ENCODE results near the gene PACSIN2. TPM values are rescaled to one million over a fixed set of nuclear protein-coding genes. Genes with fewer than 3 reads are reported as not detected.
A peak's percentile ranks its signal among the peaks of the same experiment; 100 is the strongest.

Gene PACSIN2
- total RNA-seq, 1 donor from 2014 or later, result 49.8 TPM

DNA sequence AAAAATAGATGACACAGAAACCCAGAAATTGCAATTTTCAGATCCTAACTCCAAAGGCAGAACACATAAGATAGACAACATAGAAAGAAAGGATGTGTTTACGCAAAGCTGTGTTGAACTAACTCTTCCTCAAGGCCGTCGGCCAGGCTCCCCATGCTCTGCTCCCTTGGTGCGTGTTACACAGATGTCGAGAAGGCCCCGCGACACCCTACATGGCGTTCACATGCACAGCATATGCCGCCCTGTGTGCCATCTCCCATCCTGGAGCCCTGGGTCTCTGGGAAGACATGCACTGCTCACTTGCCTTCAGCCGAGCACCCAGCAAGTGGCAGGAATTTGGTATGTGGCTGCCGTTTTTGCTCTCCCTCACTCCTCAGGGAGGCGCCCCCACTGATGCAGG, 110.9 kb downstream of the PACSIN2 start:
- no peak for FAIRE-seq
- TF ChIP-seq, protein P1, sequence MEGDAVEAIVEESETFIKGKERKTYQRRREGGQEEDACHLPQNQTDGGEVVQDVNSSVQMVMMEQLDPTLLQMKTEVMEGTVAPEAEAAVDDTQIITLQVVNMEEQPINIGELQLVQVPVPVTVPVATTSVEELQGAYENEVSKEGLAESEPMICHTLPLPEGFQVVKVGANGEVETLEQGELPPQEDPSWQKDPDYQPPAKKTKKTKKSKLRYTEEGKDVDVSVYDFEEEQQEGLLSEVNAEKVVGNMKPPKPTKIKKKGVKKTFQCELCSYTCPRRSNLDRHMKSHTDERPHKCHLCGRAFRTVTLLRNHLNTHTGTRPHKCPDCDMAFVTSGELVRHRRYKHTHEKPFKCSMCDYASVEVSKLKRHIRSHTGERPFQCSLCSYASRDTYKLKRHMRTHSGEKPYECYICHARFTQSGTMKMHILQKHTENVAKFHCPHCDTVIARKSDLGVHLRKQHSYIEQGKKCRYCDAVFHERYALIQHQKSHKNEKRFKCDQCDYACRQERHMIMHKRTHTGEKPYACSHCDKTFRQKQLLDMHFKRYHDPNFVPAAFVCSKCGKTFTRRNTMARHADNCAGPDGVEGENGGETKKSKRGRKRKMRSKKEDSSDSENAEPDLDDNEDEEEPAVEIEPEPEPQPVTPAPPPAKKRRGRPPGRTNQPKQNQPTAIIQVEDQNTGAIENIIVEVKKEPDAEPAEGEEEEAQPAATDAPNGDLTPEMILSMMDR (IDR thresholded peaks at IDR 0.05; ENCODE audit: insufficient read depth, low read length, severe bottlenecking), result no peak
- Histone ChIP-seq H3K36me3 (ENCODE audit: control insufficient read depth, insufficient read depth, low read length) (peaks cover 8% of the 10 kb centered on the region), H3K27me3 (ENCODE audit: control insufficient read depth, insufficient read depth, low read length) (no peaks in the 10 kb centered on the region), H3K4me3 (ENCODE audit: low read depth, low read length) (no peak overlapping the region)
- DNase-seq (ENCODE audit: low read depth), result no peak

DNA sequence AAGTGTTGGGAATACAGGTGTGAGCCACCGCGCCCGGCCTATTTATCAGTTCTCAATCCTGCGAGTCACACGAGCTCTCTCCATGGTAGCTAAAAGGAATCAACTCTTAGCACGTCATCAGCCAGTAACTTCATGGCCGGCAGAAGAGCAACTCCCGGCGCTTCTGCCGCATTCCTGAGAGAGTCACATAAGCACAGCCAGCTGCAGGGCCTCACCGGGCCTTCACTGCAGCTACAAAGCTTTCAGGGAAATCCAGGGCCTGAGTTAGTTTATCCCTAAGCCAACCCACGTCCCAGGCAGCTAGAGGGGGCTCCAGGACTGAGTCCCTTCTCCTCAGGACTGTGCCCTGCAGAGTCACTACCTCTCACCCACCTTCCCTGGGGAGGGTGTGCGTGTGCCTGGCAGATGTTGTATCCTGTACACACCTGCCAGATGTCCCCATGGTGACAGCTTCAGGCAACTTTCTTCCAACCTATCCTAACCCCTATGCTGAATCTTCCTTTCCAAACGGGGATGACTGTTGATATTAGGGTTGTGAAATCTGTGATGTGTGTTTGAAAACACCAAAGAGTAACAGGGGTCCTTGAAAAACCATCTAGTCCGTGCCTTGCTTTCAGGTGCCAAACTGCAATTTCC, 112.0 kb downstream of the PACSIN2 start:
- TF ChIP-seq, protein P1 (IDR thresholded peaks at IDR 0.05; ENCODE audit: insufficient read depth, low read length, severe bottlenecking), result no peak

DNA sequence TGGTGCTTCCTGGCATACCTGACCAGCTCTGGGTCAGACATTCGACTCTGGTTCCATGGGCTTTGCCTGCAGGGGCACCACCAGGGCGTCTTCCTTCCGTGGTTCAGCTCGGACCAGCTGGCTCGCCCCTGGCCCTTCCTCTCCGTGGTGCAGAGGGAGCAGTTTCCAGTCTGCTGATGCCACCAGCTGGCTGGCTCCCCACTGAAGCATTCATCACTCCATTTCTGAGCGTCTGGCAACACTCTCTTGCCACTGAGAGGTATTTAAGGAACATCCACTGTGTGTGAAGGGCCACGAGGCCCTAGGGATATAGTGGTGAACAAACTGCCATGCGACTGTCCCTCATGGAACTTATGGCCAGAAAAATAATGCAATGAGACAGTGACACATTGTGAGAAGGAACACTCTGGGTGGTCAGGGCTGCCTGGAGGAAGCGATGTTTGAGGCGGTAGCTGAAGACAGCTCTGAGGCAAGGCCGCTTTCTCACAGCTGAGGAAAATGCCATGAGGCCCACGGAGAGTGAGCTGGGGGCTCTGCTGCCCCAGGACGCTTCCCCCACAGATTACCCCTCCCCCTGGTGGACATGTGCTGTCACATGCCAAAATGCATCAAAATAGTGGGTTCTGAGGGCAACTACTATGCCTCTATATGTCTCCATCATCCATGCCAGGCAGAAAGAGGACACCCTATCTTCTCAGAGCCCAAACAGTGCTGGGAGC, 113.0 kb downstream of the PACSIN2 start:
- FAIRE-seq, result no peak
- no peak overlapping the region for H3K4me3 ChIP-seq (ENCODE audit: low read depth, low read length)

More for the DNA sequence above, 112.0 kb downstream of the PACSIN2 start:
- Histone ChIP-seq H3K27me3 (ENCODE audit: control insufficient read depth, insufficient read depth, low read length) (no peaks in the 10 kb centered on the region), H3K36me3 (ENCODE audit: control insufficient read depth, insufficient read depth, low read length) (peaks cover 8% of the 10 kb centered on the region), H3K4me3 (ENCODE audit: low read depth, low read length) (no peak overlapping the region)
- FAIRE-seq (peak; percentile 40), DNase-seq (ENCODE audit: low read depth) (no peak)

DNA sequence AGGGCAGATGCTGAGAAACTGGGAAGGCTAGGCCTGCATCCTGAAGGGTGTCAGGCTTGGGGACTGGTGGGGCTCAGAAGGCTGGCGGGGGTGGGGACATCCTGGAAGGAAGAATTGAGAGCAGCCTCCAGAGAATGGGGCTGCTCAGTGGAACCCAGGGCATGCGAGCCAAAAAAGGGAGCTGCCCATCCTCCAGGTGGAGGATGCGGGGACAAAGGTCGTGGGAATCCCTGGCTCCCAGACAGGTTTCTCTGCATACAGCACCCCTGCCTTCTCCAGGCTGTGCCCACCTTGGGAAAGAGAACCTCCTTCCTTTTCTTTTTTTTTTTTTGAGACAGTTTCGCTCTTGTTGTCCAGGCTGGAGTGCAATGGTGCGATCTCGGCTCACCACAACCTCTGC, 117.0 kb downstream of the PACSIN2 start:
- H3K4me3 ChIP-seq (ENCODE audit: low read depth, low read length), result no peak overlapping the region
- H3K27me3 ChIP-seq (ENCODE audit: control insufficient read depth, insufficient read depth, low read length), result no peaks in the 10 kb centered on the region
- no peak for DNase-seq (ENCODE audit: low read depth)
- FAIRE-seq, result no peak
- TF ChIP-seq, protein P1 (IDR thresholded peaks at IDR 0.05; ENCODE audit: insufficient read depth, low read length, severe bottlenecking), result no peak
- H3K36me3 ChIP-seq (ENCODE audit: control insufficient read depth, insufficient read depth, low read length), result peaks cover 11% of the 10 kb centered on the region

More for the DNA sequence above, 113.0 kb downstream of the PACSIN2 start:
- no peak for DNase-seq (ENCODE audit: low read depth)
- Histone ChIP-seq H3K36me3 (ENCODE audit: control insufficient read depth, insufficient read depth, low read length) (peaks cover 11% of the 10 kb centered on the region), H3K27me3 (ENCODE audit: control insufficient read depth, insufficient read depth, low read length) (no peaks in the 10 kb centered on the region)
- TF ChIP-seq, protein P1 (IDR thresholded peaks at IDR 0.05; ENCODE audit: insufficient read depth, low read length, severe bottlenecking), result peak; percentile 39

DNA sequence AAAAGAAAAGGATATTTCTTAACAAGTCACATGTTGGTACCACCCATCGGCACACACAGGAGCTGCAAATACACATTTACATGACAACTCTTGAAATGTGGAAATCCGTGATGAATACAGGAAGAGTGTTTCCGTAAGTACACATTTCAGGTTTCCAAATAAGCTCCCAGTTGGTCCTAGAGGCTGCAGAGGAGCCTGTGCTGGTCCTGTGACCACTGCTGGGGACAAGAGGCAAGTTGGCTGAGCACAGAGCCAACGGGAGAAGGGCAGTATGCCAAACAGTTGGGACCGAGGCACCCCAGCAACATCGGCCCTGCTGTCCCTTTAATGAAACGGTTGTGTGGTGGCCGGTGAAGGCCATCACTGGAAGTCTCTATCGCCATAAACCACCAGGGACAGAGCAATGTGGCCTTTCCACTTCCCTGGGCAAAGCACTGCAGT, 119.4 kb downstream of the PACSIN2 start:
- H3K4me3 ChIP-seq (ENCODE audit: low read depth, low read length), result no peak overlapping the region
- TF ChIP-seq, protein P1 (IDR thresholded peaks at IDR 0.05; ENCODE audit: insufficient read depth, low read length, severe bottlenecking), result no peak
- no peaks in the 10 kb centered on the region for H3K27me3 ChIP-seq (ENCODE audit: control insufficient read depth, insufficient read depth, low read length)
- FAIRE-seq (no peak), DNase-seq (ENCODE audit: low read depth) (no peak)
- peaks cover 20% of the 10 kb centered on the region for H3K36me3 ChIP-seq (ENCODE audit: control insufficient read depth, insufficient read depth, low read length)

Measured in bronchial epithelial cell (primary cell).